Hematopoietic multipotent progenitor cell treated with erythropoietin and hydrocortisone succinate and interleukin-3 and kit ligand, for 15 days (in vitro differentiated cells): Measurements from ENCODE around the gene UBE2D2.
"Not testable (repeated sequence)": the region's sequence is repeated elsewhere in the genome, so short reads cannot be mapped to it uniquely, and the experiment has no call there.

Experiments used
- DNase-seq: peaks from one replicate; pipeline ENCODE4 v3.0.0-alpha.2; 2015; ENCODE audit warnings: low spot score

The UBE2D2 gene

DNA sequence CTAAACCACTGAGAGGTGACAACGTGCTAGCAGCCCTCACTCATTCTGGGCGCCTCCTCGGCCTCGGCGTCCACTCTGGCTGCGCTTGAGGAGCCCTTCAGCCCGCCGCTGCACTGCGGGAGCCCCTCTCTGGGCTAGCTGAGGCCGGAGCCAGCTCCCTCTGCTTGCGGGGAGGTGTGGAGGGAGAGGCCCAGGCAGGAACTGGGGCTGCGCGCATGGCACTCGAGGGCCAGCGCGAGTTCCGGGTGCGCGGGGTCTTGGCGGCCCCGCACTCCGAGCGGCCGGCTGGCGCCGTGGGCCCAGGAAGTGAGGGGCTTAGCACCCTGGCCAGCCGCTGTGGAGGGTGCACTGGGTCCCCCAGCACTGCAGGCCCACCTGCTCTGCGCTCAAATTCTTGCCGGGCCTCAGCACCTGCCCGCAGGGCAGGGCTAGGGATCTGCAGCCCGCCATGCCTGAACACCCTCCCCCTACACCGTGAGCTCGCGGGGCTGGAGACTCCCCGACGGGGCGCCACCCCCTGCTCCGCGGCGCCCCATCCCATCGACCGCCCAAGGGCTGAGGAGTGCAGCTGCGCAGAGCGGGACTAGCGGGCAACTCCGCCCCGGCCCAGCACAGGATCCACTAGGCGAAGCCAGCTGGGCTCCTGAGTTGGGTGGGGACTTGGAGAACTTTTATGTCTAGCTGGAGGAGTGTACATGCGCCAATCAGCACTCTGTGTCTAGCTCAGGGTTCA lies 11.8 kb upstream of the UBE2D2 start:
- no peak for DNase-seq

- not testable (repeated sequence) for DNase-seq
These were observed 10.9 kb upstream of the UBE2D2 start for GRCh38 chr5:139550051-139550872.

DNA sequence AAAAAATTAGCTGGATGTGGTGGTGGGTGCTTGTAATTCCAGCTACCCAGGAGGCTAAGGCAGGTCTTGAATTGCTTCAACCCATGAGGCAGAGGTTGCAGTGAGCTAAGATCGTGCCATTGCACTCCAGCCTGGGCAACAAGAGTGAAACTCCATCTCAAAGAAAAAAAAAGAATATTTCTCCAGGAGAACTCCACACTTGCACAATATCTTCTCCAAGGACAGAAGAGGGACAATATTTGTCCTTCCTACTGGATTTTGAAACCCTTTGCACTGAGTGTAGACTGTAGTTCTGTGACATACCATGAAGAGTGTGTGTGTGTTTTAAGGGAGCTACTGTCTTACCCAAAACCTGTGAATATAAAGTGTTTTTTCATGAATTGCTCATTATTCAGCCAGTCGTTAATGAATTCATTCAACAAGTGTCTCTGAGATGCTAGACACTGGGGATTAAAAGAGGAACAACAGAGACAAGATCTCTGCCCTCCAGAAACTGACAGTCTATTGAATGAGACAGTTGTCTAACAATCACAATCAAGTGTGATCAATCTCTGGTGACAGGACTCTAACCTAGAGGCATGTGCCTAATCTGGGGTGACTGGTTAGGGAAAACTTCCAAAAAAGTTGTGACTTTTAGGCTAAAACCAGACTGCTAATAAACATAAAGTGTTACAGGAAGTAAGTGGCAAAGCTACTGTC lies 9.8 kb upstream of the UBE2D2 start:
- DNase-seq, result no peak

- DNase-seq, result no peak
These were observed 8.1 kb upstream of the UBE2D2 start for GRCh38 chr5:139552893-139553575.

DNA sequence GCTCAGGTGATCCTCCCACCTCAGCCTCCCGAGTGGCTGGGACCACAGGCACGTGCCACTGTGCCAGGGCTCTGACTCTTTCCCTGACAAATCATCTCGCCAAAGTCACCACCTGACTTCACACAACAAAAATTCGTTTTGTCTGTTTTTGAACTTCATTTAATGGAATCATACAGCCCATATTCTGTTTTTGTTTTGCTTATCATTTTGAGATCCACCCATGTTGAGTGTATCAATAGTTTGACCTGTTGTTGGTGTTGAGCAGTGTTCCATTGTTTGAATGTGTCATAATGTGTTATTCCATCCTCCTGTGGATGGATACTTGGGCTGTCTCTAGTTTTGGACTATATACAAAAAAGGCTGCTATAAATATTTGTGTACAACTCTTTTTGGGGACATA lies 6.9 kb upstream of the UBE2D2 start:
- DNase-seq, result no peak

DNA sequence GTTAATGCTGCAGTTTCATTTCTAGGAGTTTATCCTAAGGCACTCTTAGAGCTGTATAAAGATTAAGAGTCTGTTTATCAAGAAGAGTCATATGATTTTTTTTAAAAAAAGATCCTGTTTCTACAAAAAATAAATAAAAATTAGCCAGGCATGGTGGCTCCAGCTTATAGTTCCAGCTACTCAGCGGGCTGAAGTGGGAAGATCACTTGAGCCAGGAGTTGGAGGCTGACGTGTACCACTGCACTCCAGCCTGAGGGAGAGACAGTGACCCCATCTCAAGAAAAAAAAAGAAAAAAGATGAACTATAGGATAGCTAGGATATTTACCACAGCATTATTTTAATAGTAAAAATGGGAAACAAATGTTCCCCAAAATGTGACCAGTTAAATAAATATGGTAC lies 3.3 kb upstream of the UBE2D2 start:
- no peak for DNase-seq

GRCh38 chr5:139561655-139562451 lies 714 bp downstream of the UBE2D2 start:
- peak; percentile 30 for DNase-seq

DNA sequence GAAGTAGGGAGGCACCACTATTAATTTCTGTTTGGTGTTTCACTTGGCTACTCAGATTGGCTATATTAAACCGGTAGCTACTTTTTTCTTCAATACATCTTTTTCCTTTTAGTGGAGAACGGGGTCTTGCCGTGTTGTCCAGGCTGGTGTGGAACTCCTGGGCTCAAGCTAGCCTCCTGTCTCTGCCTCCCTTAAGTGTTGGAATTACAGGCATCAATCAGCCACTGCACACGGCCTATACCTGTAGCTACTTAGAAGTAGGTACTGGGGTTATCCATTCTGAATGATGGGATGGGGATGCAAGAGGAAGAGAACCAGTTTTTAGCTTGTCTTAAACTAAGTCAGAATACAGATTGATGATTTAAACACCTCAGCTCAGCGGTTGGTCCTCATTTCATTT lies 1.7 kb downstream of the UBE2D2 start:
- DNase-seq, result no peak

DNA sequence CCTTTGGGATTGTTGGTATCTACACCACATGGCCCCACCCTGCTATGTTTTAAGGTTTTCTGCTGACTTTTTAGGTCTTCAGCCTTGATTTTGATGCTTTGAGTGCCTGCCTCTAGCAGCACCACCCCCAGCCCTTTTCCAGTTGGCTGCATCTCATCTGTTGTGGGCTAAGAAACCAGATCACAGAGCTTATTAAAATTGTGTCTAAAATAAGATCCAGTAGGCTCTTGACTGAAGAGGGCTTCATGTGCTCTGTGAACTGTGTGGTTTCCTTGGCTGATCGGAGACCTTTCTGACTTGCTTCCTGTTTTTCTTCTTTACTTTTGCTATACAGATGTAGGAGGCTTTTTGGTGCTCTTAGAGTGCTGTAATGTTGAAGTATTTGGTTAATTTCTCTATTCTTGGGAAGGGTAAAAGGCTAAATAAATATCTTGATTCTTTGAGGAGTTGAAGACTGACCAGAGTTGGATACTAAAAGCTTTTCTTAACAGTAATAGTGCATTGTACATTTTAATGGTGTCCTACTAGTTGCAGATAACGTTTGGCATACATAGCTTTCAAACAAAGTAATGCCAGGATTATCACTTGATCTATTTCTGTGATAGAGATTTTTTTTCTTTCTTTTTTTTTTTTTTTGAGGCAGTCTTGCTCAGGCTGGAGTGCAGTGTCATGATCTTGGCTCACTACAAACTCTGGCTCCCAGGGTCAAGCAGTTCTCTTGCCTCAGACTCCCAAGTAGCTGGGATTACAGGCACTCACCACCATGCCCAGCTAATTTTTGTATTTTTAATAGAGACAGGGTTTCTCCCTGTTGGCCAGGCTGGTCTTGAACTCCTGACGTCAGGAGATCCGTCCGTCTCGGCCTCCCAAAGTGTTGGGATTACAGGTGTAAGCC lies 4.5 kb downstream of the UBE2D2 start:
- DNase-seq, result no peak

- no peak for DNase-seq
These were observed 5.5 kb downstream of the UBE2D2 start for GRCh38 chr5:139566611-139567010.

DNA sequence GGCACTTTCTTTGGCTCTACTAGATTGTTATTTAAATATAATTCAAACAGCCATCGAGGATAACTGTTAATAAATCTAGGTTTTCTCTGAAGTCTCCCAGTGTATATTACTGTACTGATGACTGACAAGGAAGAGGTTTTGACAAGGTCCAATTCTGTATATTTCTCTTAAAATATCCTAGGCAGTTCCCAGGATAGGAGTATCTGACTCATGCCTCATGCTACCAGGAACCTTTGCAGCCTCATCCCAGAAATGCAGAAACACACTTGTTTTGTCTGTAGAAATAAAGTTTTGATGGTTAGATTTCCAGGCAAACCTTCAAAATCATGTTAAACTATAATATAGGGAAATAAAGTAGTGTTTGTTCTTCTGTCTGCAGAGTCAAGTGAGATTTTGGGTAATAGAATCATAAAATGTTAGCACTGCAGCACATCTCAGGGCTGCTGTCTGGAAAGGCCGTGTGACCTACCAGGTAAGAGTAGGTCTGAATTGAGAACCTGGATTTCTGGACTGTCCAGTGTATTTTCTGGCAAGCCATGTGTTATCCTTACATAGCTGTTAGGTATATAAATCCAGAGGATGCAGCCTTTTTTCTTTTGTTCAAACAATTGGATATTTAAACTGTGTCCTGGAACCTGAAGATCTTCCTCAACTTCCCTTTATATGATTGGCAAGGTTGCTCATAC lies 8.3 kb downstream of the UBE2D2 start:
- no peak for DNase-seq

DNA sequence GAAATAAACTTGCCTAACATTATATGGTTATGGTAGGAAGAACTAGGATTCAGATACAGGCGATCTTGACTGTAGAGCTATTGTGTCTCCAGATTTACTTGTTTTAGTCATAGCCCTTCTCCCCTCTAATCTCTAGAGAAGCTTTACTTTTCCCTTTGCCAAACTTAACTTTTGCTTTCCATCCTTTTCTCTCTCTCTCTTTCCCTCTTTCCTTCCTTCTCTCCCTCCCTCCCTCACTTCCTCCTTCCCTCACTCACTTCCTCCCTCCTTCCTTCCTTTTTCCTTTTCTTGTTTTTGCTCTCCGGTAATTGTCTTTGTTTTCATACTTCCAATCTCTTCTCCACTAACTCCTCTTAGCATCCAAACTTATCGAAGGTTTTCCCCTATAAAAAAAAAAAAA lies 10.4 kb downstream of the UBE2D2 start:
- no peak for DNase-seq

- DNase-seq, result no peak
These were observed 10.8 kb downstream of the UBE2D2 start for GRCh38 chr5:139571966-139572365.

- peak; percentile 45 for DNase-seq
These were observed 13.6 kb downstream of the UBE2D2 start for GRCh38 chr5:139574641-139575312.

- no peak for DNase-seq
These were observed 14.1 kb downstream of the UBE2D2 start for GRCh38 chr5:139575313-139575646.

DNA sequence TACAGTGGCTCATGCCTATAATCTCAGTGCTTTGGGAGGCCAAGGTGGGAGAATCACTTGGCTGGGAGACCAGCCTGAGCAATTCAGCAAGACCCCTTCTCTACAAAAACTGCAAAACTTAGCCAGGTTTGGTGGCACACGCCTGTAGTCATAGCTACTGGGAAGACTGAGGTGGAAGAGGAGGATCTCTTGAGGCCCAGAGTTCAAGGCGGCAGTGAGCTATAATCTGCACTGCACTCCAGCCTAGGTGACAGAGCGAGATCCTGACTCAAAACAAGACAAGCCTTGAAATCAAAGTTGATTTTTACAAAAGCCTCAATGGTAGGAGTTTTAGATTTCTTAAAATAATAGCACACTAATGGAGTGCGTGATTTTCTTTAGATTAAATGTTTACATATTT lies 14.6 kb downstream of the UBE2D2 start:
- no peak for DNase-seq

GRCh38 chr5:139577689-139578290 lies 16.7 kb downstream of the UBE2D2 start:
- no peak for DNase-seq

- no peak for DNase-seq
These were observed 17.2 kb downstream of the UBE2D2 start for GRCh38 chr5:139578325-139578724.

GRCh38 chr5:139582181-139582580 lies 21.0 kb downstream of the UBE2D2 start:
- not testable (repeated sequence) for DNase-seq
